ENCODE results near the gene NTN5.

DNA sequence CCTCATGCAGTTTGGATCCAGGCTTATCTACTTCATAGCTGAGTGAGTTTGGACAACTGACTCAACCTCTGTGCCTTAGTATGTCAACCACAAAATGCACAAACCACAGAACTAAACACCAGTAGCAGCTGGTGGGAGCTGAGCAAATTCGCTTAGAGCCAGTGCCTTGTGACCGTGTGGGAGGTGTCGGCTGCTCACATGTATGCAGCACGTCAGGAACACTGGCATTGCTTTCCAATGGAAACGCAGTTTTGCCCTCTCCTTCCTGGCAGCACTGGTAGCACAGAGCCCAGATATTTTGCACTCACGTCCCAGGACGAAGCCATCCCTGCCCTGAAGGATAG is 8.3 kb upstream of the NTN5 start:
- TF ChIP-seq CTCF (conservative IDR thresholded peaks at IDR 0.05) = no peak
- no peak for TF ChIP-seq EZH2 (IDR thresholded peaks at IDR 0.05; ENCODE audit: low read depth)
